HG02623 (cell line): ENCODE measurements around the gene VPS9D1.

ENCODE experiments used
- ATAC-seq: cut with Tn5 transposase; IDR thresholded peaks from one replicate; pipeline ENCODE4 v1.9.1; 2021; ENCODE audit warnings: moderate library complexity; ENCODE audit not compliant: unreplicated experiment

VPS9D1 gene, protein sequence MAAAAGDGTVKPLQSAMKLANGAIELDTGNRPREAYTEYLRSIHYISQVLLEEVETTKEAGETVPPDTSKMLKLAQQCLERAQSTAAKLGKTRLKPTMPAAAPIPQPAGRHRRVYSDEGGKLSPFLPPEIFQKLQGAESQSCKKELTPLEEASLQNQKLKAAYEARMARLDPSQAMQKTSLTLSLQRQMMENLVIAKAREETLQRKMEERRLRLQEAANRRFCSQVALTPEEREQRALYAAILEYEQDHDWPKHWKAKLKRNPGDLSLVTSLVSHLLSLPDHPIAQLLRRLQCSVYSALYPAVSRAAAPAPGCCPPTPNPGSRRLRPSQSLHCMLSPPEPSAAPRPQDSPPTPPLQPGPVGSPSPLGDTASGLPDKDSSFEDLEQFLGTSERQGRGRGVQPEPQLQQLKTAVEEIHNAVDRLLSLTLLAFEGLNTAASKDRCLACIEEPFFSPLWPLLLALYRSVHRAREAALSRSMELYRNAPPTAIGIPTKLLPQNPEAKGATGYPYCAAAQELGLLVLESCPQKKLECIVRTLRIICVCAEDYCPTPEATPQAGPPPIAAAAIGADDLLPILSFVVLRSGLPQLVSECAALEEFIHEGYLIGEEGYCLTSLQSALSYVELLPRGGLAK

DNA sequence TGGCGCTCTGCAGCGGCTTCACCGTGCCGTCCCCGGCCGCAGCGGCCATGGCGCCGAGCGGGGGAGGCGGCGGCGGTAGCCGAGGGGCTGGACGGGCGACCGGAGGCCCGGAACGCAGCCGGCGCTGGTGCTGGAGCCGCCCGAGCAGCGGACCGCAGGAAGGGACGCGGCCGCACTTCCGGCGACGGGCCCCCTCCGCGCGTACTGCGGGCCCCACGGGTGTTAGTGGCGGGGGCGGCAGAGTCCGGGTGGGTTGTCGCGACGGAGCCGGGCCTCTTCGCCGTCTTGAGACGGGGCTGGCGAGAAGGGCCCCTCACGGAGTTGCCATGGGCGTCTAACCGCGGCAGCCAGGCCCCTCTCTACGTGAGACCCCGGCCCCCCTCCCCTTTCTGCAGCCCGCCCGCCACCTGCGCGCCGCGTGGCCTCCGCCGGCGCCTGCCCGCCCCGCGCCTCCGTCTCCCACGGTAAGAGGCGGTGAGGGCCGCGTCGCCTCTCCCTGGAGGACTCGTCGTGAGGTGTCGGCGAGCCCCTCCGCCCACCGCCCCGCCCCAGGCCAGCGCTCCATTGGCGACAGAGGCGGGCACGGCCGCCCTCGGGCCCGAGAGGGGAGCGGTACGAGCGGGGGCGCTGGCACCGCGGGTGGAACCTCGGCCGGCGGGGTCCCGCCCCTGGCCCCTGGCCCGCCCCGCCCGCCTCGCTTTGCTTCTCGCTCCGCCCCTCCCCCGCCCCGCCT is at the start of gene VPS9D1, which contains the start of gene ZNF276:
Gene VPS9D1, minus strand, starts transcription at position 86 of the 733 bp plus-strand sequence. Its CDS starts 37 bp downstream, at position 49.
Gene ZNF276, plus strand, starts transcription at position 725 of the 733 bp plus-strand sequence. CDS start 104 bp downstream, outside the sequence.
- ATAC-seq = peak; percentile 48

DNA sequence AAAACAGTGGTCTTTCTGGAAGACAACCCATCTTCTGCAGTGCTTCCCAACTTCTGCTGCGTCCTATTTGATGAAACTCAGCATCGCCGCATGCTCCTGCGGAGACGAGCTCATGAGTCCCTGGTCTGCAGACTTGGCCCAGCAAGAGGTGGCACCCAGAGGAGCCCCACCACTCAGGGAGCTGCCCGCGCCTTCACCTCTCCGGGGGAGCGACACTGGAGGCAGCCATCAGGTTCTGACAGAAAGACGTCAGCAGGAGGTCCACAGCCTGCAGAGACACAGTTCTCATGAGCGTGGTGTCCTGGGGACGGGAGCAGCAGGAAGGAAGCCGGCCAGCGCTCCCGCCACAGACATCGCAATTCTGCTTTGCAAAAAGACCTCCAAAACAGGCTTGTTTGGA is 49.7 kb upstream of the VPS9D1 start:
- no peak for ATAC-seq

DNA sequence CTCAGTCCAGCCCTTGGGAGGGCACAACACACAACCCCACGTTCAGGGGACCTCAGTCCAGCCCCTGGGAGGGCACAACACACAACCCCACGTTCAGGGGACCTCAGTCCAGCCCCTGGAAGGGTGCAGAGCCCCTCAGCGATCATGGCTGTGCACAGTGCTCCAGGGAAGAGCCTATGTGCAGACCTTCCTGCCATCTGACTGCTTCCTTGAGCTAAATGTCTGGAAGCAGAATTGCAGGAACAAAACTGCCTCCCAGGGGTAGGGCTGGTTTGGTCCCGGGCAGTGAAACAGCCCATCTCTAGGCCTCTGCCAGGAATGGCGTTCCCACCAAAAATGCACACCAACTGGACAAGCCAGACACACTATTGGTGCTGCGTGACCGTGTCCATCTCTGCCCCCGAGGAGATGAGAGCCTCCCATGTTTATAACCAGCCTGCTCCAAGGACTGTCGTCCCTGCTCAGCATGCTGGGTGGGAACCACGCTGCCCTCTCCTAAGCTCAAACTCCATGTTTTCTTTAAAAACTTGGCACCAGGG is 44.7 kb upstream of the VPS9D1 start:
- ATAC-seq = no peak

DNA sequence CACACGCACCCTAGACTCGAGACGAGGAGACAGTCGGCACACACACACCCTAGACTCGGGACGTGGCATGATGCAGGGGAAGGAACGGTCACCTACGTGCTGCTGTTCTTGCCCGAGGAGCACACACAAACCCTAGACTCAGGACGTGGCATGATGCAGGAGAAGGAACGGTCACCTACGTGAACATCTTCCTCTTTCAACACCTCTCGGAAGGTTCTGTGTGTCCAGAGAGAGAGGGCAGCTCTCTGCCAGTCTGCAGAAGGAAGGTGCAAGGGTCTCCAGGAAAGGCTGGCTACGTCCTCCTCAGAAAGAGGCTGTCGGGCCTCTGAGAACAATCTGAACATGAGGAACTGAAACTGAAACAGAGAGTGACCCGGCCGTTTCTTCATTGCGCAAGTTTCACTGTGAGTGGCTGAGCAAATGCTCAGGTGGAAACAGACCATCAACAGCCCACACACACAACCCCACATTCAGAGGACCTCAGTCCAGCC is 44.1 kb upstream of the VPS9D1 start:
- peak; percentile 78 for ATAC-seq

DNA sequence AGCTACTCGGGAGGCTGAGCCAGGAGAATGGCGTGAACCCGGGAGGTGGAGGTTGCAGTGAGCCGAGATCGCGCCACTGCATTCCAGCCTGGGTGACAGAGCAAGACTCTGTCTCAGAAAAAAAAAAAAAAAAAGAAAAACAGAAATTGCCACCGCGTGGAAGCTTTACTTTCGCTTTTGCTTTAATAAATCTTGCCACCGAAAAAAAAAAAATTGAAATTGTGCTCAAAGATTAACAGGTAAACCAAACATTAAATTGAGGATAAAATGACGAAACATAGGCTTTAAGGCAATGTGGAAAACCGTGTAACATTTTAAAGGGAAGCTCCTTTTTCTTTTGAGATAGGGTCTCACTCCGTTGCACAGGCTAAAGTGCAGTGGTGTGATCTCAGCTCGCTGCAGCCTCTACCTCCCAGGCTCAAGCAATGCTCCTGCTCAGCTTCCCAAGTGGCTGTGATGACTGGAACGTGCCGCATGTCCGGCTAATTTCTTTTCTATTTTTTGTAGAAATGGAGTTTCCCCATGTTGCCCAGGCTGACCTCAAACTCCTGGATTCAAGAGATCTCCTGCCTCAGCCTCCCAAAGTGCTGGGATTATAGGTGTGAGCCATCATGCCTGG is 40.7 kb upstream of the VPS9D1 start:
- ATAC-seq = no peak

DNA sequence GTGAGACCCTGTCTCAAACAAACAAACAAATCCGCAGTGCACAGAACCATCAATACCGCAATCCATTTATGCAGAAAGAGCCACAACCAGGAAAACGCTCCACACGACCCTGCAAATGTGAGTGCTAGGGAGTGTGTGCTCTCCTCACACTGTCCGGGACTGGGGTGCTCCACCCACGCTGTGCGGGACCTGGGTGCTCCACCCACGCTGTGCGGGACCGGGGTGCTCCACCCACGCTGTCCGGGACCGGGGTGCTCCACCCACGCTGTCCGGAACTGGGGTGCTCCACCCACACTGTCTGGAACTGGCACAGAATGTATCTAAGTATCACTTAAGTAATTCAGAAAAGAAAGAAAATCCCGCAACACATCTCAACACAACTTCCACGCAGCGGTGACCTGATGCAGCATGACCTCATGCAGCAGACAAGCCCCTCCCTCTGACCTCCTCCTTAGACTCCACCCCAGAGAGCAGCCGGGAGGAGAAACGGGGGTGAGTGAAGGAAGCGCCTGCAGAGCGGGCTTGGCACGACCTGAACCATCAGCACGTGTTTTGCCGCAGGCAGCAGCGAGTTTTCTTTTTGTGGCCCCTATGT is 39.1 kb upstream of the VPS9D1 start:
- ATAC-seq = no peak

DNA sequence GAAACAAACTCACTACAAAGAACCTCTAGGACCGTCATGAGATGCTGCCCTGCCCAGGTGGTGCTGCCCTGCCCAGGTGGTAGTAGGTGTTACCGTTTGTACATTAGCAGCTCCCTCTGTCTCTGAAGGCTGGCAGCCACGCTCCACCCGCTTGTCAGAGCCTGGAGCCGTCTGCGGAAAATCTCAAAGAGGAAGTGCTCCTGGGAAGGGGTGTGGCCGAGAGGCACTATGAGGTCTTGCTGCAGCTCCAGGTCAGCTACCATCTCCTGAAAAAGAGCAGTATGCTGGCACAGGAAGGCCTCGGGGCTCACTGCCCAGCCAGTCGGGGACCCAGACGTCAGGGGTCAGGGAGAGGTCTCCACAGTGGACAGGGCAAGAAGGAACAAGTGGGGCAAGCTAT is 28.9 kb upstream of the VPS9D1 start:
- no peak for ATAC-seq

DNA sequence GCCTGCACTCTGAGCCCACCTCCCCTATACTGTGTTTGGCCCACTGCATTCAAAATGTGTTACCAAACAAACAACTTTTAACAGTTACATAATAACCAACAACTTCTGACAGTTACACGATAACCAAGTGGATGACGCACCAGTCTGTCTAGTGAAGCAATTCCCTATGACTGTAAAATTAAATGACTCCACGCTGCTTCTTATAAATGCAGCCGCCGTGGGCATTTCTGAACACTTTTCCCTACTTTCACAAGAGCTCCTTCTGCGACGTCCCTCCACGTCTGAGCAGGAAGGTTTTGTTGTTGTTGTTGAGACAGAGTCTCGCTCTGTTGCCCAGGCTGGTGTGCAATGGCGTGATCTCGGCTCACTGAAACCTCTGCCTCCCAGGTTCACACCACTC is 28.2 kb upstream of the VPS9D1 start:
- ATAC-seq = no peak

DNA sequence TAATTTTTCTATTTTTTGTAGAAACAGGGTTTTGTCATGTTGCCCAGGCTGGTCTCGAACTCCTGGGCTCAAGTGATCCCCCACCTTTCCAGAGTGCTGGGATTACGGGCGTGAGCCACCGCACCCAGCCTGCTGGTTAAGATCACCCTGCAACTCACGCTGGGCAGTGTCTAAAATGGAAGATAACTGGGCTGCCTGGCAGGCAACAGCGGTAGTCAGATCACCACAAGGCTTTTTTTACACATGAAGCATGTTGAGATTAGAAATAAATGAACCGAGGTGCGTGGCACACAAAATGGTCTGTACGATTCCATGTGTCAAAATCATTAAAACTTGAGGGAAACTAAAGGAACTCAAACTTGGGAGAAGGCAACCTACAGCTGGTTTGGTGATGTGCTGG is 27.4 kb upstream of the VPS9D1 start:
- ATAC-seq = no peak

DNA sequence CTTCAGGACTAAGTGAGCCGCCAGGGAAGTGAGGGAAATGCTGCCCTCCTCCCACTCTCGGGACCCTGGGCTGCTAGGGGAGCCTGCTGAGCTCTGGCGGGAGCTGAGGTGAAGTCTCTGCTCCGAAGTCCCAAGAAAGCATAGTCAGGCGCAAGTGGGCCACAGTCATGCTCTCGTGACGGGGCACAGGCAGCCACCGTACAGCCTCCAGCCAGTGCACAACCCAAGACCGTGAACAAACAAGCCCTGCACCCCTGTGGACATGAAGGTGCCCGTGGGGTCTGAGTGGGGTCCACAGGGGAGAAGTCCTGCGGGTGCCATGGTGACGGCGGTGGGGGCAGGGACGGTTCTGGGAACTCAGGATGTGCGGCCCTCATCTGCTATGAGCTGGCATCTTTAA is 25.3 kb upstream of the VPS9D1 start:
- no peak for ATAC-seq

DNA sequence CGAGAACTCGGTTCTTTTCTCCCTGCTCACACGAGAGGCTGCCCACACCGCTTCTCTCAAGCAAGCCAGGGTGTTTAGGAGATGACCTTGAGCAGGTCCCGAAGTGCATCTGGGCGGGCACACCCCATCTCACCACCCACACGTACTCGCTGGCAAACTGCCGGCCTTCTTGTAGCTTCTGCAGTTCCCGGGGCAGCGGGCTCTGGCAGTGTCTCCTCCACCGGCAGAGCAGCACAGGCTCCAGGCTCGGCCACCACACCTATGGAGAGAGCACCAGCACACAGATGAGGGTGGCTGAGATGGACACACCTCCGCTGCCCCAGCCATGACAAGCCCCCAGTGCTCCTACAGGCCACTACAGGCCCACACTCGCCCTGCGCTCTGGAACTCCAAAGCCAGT is 24.1 kb upstream of the VPS9D1 start:
- no peak for ATAC-seq

DNA sequence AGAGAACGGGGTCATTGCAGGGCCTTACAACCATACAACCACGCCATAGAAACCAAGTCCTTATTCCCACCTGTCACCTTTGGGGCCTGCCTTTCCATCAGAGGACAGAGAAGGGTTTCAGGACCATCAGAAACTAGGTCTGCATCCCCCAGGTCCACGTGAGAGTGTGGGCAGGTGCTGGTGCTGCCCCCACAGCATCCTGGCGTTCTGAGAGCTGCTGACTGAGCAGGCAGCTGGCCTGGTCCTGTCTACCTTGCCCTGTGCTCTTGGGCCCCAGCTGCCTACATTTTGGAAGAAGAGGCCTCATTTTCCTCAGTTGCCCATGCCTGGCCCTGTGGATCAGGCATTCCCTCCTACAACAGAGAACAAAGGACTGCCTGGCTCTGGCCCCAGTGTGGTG is 22.2 kb upstream of the VPS9D1 start:
- no peak for ATAC-seq

DNA sequence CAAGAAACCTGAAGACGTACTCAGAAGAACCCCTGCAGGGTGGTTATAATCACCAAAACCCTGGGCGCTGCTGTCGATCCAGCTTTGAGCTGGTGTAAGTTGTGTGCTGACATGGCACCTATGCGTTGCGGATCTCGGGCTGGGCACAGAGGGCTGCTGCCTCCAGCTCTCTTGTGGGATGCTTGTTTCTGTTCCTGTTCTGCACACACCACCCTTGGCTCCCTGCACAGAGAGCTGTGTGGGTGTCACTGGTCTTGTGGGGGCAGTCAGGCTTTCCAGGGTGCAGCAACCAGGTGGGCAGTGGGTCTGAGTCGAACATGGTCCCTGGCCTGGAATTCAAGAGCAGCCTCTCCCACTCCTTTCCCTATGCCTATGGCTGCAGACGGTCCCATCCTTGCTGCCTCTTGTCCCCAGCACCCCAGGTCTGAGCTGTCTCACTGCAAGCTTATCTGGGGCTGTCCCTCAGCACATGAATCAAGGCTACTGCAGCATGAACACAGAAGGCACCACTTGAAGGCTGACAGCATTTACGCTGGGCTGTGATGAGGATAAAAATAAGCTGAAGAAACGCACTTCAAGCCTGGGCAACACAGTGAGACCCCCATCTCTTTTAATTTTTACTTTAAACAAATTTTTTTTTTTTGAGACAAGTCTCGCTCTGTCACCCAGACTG is 20.8 kb upstream of the VPS9D1 start:
- ATAC-seq = no peak

DNA sequence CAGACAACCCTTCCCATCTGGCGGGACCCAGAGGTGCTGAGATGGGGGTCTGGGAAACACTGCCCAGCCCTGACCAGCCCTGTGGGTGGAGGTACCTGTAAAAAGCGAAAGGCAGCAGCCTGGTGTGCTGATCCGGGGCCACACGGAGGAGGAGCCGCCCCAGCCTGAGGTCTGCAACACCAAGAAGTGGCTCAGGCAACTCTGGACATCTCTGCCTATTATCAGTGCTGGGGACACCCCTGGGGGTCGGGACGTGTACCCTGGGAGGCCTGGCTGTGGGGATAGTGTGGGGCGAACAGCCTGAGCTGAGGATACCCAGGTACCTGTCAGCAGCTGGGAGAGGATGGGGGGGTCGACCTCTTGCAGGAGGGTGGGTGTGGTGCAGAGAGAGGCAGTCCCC is 18.7 kb upstream of the VPS9D1 start:
- no peak for ATAC-seq

DNA sequence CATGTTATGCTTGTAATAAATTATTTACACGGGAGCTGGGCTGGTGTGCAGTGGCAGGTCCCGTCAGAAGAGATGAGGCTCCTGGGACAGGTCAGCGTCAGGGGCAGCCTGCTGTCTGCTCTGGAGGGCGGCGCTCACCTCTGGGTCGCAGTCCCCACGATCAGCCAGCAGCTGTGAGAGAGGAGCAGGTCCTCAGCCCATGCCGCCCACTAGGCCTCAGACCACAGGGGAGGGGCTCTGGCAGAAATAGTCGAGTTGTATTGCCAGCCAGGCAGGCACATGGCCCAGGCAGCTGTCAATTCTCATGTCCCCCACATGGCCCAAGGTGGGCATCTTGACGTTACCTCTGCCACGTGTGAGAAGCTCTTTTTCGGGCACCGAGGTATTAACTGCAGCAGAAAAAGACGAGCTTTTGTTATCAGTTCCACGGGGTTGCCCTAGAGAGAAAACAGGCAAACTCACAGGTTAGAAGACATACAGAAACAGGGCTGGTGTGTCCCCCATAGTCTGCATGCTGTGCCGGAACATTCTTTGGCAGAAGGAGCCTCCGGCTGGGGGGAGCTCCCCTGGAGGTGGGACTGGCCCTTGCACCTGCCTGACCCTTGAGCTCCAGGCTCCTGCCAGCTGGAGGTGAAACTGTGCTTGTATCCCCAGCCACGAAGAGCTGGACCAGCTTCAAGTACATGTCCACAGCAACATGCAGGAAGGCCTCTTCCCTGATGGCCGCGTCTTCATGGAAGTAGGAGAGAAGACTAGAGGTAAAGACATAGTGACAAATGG is 18.0 kb upstream of the VPS9D1 start:
- no peak for ATAC-seq

DNA sequence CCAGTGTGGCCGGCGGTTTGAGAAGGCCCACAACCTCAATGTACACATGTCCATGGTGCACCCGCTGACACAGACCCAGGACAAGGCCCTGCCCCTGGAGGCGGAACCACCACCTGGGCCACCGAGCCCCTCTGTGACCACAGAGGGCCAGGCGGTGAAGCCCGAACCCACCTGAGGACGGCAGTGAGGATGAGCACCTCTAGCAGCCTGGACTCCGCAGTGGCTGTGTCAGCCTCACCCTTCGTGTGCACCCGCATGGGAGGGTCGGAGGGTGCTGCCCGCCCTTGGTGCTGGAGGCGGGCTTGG is 17.3 kb upstream of the VPS9D1 start:
- no peak for ATAC-seq

DNA sequence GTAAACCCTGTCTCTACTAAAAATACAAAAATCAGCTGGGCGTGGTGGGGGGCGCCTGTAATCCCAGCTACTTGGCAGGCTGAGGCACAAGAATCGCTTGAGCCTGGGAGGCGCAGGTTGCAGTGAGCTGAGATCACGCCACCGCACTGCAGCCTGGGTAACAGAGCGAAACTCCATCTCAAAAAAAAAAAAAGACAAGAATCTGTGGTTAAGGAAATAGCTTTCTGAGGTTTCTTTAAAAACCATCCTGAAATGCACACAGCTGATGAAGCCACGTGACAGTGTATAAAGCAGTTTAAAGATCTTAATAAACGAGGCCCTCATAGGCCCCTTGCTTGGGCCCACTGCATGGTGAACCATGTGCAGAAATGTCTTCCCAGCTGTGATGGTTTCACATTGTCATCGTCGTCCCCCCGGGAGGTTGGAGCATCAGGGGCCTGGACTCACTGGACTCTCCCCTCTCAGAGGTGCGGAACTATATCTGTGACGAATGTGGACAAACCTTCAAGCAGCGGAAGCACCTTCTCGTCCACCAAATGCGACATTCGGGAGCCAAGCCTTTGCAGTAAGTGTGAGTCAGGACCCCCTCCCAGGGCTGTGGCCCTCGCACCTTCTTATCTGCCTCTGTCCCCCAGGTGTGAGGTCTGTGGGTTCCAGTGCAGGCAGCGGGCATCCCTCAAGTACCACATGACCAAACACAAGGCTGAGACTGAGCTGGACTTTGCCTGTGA is 16.8 kb upstream of the VPS9D1 start:
- ATAC-seq = no peak

DNA sequence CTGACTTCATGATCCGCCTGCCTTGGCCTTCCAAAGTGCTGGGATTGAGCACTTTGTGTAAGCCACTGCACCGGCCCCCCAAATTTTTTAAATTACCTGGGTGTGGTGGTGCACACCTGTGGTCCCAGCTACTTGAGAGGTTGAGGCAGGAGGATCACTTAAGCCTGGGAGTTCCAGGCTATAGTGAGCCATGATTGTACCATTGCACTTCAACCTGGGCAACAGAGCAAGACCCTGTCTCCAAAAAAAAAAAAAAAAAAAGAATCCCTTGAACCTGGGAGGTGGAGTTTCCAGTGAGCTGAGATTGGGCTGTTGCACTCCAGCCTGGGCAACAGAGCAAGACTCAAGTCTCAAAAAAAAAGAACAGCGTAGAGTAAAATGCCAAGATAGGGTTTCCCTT is 15.9 kb upstream of the VPS9D1 start:
- ATAC-seq = no peak

DNA sequence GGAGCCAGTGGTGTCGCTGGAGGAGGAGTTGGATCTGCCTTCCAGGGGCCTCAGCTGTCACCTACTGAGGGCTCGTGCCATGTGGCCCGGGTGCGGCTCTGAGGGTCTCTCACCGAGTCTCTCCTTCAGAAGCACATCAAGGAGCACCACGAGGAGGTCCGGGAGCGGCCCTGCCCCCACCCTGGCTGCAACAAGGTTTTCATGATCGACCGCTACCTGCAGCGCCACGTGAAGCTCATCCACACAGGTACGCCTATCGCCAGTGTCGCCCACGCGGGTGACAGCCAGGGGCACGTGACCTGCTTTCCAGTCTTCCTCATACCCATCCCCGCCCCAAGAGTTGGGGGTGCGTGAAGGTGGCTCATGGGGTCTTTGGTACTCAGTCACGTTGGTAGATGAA is 13.1 kb upstream of the VPS9D1 start:
- no peak for ATAC-seq
